ENCODE measurements around the gene AP3B1. TPM values are rescaled to one million over a fixed set of nuclear protein-coding genes. Genes with fewer than 3 reads are reported as not detected.

Gene AP3B1
- total RNA-seq, 2 donors from 2014 or later: 53.4 to 74.0 TPM

GRCh38 chr5:78065663-78066062 is 228.8 kb downstream of the AP3B1 start:
- H3K4me3 ChIP-seq (ENCODE audit: low read length): no peak overlapping the region
- H3K9me3 Mint-ChIP-seq: peaks cover 35% of the 10 kb centered on the region
- H3K4me1 Mint-ChIP-seq: no peaks in the 10 kb centered on the region
- H3K4me1 ChIP-seq (ENCODE audit: control insufficient read depth, insufficient read depth, low read length): no peaks in the 10 kb centered on the region
- H3K27me3 ChIP-seq (ENCODE audit: control insufficient read depth, insufficient read depth, low read length, poor library complexity, severe bottlenecking): no peaks in the 10 kb centered on the region
- H3K9me3 ChIP-seq (ENCODE audit: control insufficient read depth, low read length): peaks cover 22% of the 10 kb centered on the region
- H3K27me3 Mint-ChIP-seq (ENCODE audit: insufficient read depth): no peaks in the 10 kb centered on the region
- no peak overlapping the region for H3K27ac ChIP-seq (ENCODE audit: low read depth, low read length)
- WGBS, 2 experiments (ENCODE audit: insufficient coverage in 1 of 2, insufficient read length in 1 of 2): 71 to 89% methylated on average over 2 to 5 of the region's 5 CpGs
- H3K9ac ChIP-seq (ENCODE audit: extremely low read depth, low read length, poor library complexity, severe bottlenecking): no peak overlapping the region
- DNase-seq: peak; percentile 66
- peaks cover 34% of the 10 kb centered on the region for H3K36me3 Mint-ChIP-seq (ENCODE audit: low read depth)
- H3K36me3 ChIP-seq (ENCODE audit: control insufficient read depth, insufficient read depth, low read length): no peaks in the 10 kb centered on the region
- no peak overlapping the region for H3K4me3 Mint-ChIP-seq
- peak; percentile 67 for TF ChIP-seq CTCF (conservative IDR thresholded peaks at IDR 0.05)
- H3K27ac Mint-ChIP-seq: no peak overlapping the region

- DNase-seq: no peak
- H3K36me3 Mint-ChIP-seq (ENCODE audit: low read depth): peaks cover 30% of the 10 kb centered on the region
- no peak overlapping the region for H3K27ac Mint-ChIP-seq
- Histone ChIP-seq H3K4me1 (ENCODE audit: control insufficient read depth, insufficient read depth, low read length) (no peaks in the 10 kb centered on the region), H3K4me3 (ENCODE audit: low read length) (no peak overlapping the region), H3K27me3 (ENCODE audit: control insufficient read depth, insufficient read depth, low read length, poor library complexity, severe bottlenecking) (no peaks in the 10 kb centered on the region), H3K36me3 (ENCODE audit: control insufficient read depth, insufficient read depth, low read length) (no peaks in the 10 kb centered on the region), H3K9me3 (ENCODE audit: control insufficient read depth, low read length) (peaks cover 22% of the 10 kb centered on the region), H3K27ac (ENCODE audit: low read depth, low read length) (no peak overlapping the region), H3K9ac (ENCODE audit: extremely low read depth, low read length, poor library complexity, severe bottlenecking) (no peak overlapping the region)
- no peak overlapping the region for H3K4me3 Mint-ChIP-seq
- no peaks in the 10 kb centered on the region for H3K4me1 Mint-ChIP-seq
- WGBS, 2 experiments (ENCODE audit: insufficient coverage in 1 of 2, insufficient read length in 1 of 2): 93% methylated on average over 9 to 12 of the region's 12 CpGs
- peaks cover 30% of the 10 kb centered on the region for H3K9me3 Mint-ChIP-seq
- no peaks in the 10 kb centered on the region for H3K27me3 Mint-ChIP-seq (ENCODE audit: insufficient read depth)
- no peak for TF ChIP-seq CTCF (conservative IDR thresholded peaks at IDR 0.05)
Observed at GRCh38 chr5:78064941-78065472, 229.5 kb downstream of the AP3B1 start.

- no peak overlapping the region for H3K9ac ChIP-seq (ENCODE audit: extremely low read depth, low read length, poor library complexity, severe bottlenecking)
- Mint-ChIP-seq H3K9me3 (peaks cover 24% of the 10 kb centered on the region), H3K27ac (no peak overlapping the region), H3K27me3 (ENCODE audit: insufficient read depth) (no peaks in the 10 kb centered on the region), H3K36me3 (ENCODE audit: low read depth) (peaks cover 18% of the 10 kb centered on the region), H3K4me3 (no peak overlapping the region), H3K4me1 (no peaks in the 10 kb centered on the region)
- H3K36me3 ChIP-seq (ENCODE audit: control insufficient read depth, insufficient read depth, low read length): no peaks in the 10 kb centered on the region
- DNase-seq: no peak
- no peaks in the 10 kb centered on the region for H3K27me3 ChIP-seq (ENCODE audit: control insufficient read depth, insufficient read depth, low read length, poor library complexity, severe bottlenecking)
- H3K27ac ChIP-seq (ENCODE audit: low read depth, low read length): no peak overlapping the region
- no peaks in the 10 kb centered on the region for H3K4me1 ChIP-seq (ENCODE audit: control insufficient read depth, insufficient read depth, low read length)
- no peak overlapping the region for H3K4me3 ChIP-seq (ENCODE audit: low read length)
- peaks cover 21% of the 10 kb centered on the region for H3K9me3 ChIP-seq (ENCODE audit: control insufficient read depth, low read length)
- WGBS, 2 experiments (ENCODE audit: insufficient coverage in 1 of 2, insufficient read length in 1 of 2): 100% methylated on average over 2 of the region's 2 CpGs; no CpG with 5 or more reads in 1 of the 2 experiments
- no peak for TF ChIP-seq CTCF (conservative IDR thresholded peaks at IDR 0.05)
Observed at GRCh38 chr5:78063495-78063894, 231.0 kb downstream of the AP3B1 start.
